HepG2 (cell line): ENCODE measurements around the gene ZNF384. TPM values are rescaled to one million over a fixed set of nuclear protein-coding genes. Genes with fewer than 3 reads are reported as not detected.
A peak's percentile ranks its signal among the peaks of the same experiment; 100 is the strongest.
"Not testable (repeated sequence)": the region's sequence is repeated elsewhere in the genome, so short reads cannot be mapped to it uniquely, and the experiment has no call there.

Source experiments
- ATAC-seq: fragments of 200-7000 bp; cut with Tn5 transposase; 3 replicates; pipeline ENCODE4 v1.9.1; 2020; ENCODE audit warnings: mild to moderate bottlenecking, moderate library complexity
- BruUV-seq: library from RNA; stranded (reverse); fragments of 400-500 nt; replicated peaks from 2 replicates; lab custom pipeline; 2021; lab: Mats Ljungman, UMichigan
- CTCF ChIA-PET: fragments of 300-600 bp; formaldehyde crosslinking; extraction: SDS; loops from one replicate; lab custom pipeline; 2021; ENCODE audit warnings: low total read pairs, inconsistent platforms, low intra/inter-chr PET ratio; lab: Yijun Ruan, JAX
- POLR2A ChIA-PET: fragments of 350-600 bp; sonication (Branson Sonifier 250); formaldehyde crosslinking; loops from one replicate; lab custom pipeline; 2020; ENCODE audit warnings: antibody characterized with exemption, inconsistent platforms; lab: Yijun Ruan, JAX
- DNase-seq: peaks from one replicate; pipeline ENCODE4 v3.0.0-alpha.2; 2015; ENCODE audit warnings: low spot score
- FAIRE-seq: peaks from 3 replicates; lab custom pipeline; 2011; peaks lifted over from hg19 to GRCh38; lab: Jason Lieb, UNC
- H2AFZ ChIP-seq: one replicate; pipeline ENCODE4 v1.6.1; 2011; ENCODE audit warnings: low read length, inconsistent platforms
- H3K27ac ChIP-seq: fragments of 300-600 bp; 3 replicates; pipeline ENCODE4 v1.8.0; 2011; ENCODE audit warnings: mixed run types, mild to moderate bottlenecking, mixed read lengths, low read length, inconsistent platforms; ENCODE audit not compliant: insufficient read depth; ENCODE audit errors: extremely low read length
- H3K27me3 ChIP-seq, 2 experiments: fragments of 200-600 bp in 1 of 2; 2 replicates in 1 of 2; 3 replicates in 1 of 2; pipeline versions ENCODE4 v1.6.0 to v1.8.0; 2011; ENCODE audit warnings: low read length in 2 of 2, mild to moderate bottlenecking in 2 of 2, moderate library complexity in 2 of 2, inconsistent platforms in 1 of 2; ENCODE audit not compliant: insufficient read depth in 2 of 2, control insufficient read depth in 1 of 2
- H3K36me3 ChIP-seq, 2 experiments: fragments of 200-600 bp in 1 of 2; replicated peaks in 1 of 2; 2 replicates in 1 of 2; 3 replicates in 1 of 2; pipeline versions ENCODE4 v1.5.1 to v1.8.0; 2011; ENCODE audit warnings: low read length in 2 of 2, inconsistent platforms in 1 of 2; ENCODE audit not compliant: insufficient read depth in 2 of 2, control insufficient read depth in 1 of 2
- H3K4me1 ChIP-seq: 2 replicates; pipeline ENCODE4 v1.5.1; 2012; ENCODE audit warnings: low read length, inconsistent platforms; ENCODE audit not compliant: insufficient read depth
- H3K4me2 ChIP-seq: 2 replicates; pipeline ENCODE4 v1.6.0; 2011; ENCODE audit warnings: low read depth, low read length, inconsistent platforms
- H3K4me3 ChIP-seq, 3 experiments: fragments of 200-600 bp in 1 of 3; sonication (generic), shearing (Covaris generic) in 1 of 3; replicated peaks in 1 of 3; 2 replicates each; pipeline ENCODE4 v1.5.1; 2011 to 2016; ENCODE audit warnings: low read length in 3 of 3, inconsistent platforms in 2 of 3, low read depth in 2 of 3, mild to moderate bottlenecking in 2 of 3, control low read depth in 1 of 3, mixed read lengths in 1 of 3; ENCODE audit not compliant: insufficient read depth in 1 of 3
- H3K79me2 ChIP-seq: one replicate; pipeline ENCODE4 v1.6.1; 2011; ENCODE audit warnings: low read length, inconsistent platforms; ENCODE audit not compliant: insufficient read depth
- H3K9ac ChIP-seq: 2 replicates; pipeline ENCODE4 v1.6.0; 2011; ENCODE audit warnings: mild to moderate bottlenecking, low read depth, low read length, inconsistent platforms; ENCODE audit not compliant: insufficient read depth
- H3K9me3 ChIP-seq: 2 replicates; pipeline ENCODE4 v1.5.1; 2012; ENCODE audit warnings: mild to moderate bottlenecking, low read length
- H4K20me1 ChIP-seq: 2 replicates; pipeline ENCODE4 v1.6.0; 2011; ENCODE audit warnings: inconsistent platforms, mild to moderate bottlenecking, low read length, moderate library complexity; ENCODE audit not compliant: insufficient read depth
- AKAP8 ChIP-seq: sonication (generic); formaldehyde crosslinking; IDR thresholded peaks from 2 replicates; pipeline ENCODE4 v1.5.1; 2020; ENCODE audit warnings: mild to moderate bottlenecking, missing genetic modification reagents
- ESRRA ChIP-seq: sonication (generic); formaldehyde crosslinking; IDR thresholded peaks from 2 replicates; pipeline ENCODE4 v1.5.1; 2020; ENCODE audit warnings: mild to moderate bottlenecking, low read depth, missing genetic modification reagents
- POLR2AphosphoS5 ChIP-seq: IDR thresholded peaks from 2 replicates; pipeline ENCODE4 v1.6.1; 2012; ENCODE audit warnings: low read depth, low read length
- POLR2G ChIP-seq: fragments of 200-400 bp; formaldehyde crosslinking; IDR thresholded peaks from 2 replicates; pipeline ENCODE4 v1.6.1; 2018; ENCODE audit warnings: mild to moderate bottlenecking, low read depth, low read length, moderate library complexity
- SAP130 ChIP-seq: IDR thresholded peaks from 2 replicates; pipeline ENCODE4 v1.6.1; 2016; ENCODE audit warnings: low read depth
- SOX13 ChIP-seq, 3 experiments: fragments of 450-650 bp in 1 of 3; sonication (generic) in 1 of 3; formaldehyde crosslinking in 1 of 3; IDR thresholded peaks in 2 of 3; conservative IDR thresholded peaks in 1 of 3; 2 replicates each; pipeline versions ENCODE4 v1.5.0 to v1.6.1; 2016 to 2020; ENCODE audit warnings: antibody characterized with exemption in 1 of 3, mild to moderate bottlenecking in 1 of 3, missing compliant biosample characterization in 1 of 3, missing genetic modification reagents in 1 of 3, moderate library complexity in 1 of 3
- ZNF354B ChIP-seq: sonication (generic); formaldehyde crosslinking; IDR thresholded peaks from 2 replicates; pipeline ENCODE4 v1.8.0; 2022; ENCODE audit warnings: mild to moderate bottlenecking, missing genetic modification reagents
- WGBS: methylation state at CpG from one replicate; pipeline ENCODE4 v1.1.6; 2017; ENCODE audit warnings: low lambda C conversion rate; 5-methylcytosine and 5-hydroxymethylcytosine counted together
- in situ Hi-C: cut with HindIII; loops from 2 replicates; pipeline ENCODE4 v1.10.0; 2017; ENCODE audit warnings: low pct_unique_long_range_greater_than_20kb; ENCODE audit not compliant: extremely low pct_ligation_motif_present
- intact Hi-C: fragments of 100-400 bp; cut with micrococcal nuclease; formaldehyde crosslinking; loops from one replicate; pipeline ENCODE4 v1.10.0; 2022; ENCODE audit not compliant: unreplicated experiment
- polyA plus RNA-seq, 8 experiments: library from polyadenylated mRNA; depleted of rRNA in 3 of 8; stranded (reverse) in 7 of 8; unstranded in 1 of 8; fragments of >200 nt; fragmentation: Illumina TruSeq in 4 of 8; extraction: Trizol in 4 of 8; gene quantifications; 2 replicates each; pipeline versions ENCODE4 v1.2.1 to v1.2.3, GENCODE V29; 2011 to 2016; ENCODE audit warnings: low read depth in 4 of 8, missing spikeins in 1 of 8, mixed read lengths in 1 of 8; ENCODE audit not compliant: insufficient read depth in 1 of 8
- total RNA-seq, 5 experiments: library from RNA; depleted of rRNA; stranded (reverse); fragments of >200 nt; fragmentation: Illumina TruSeq; extraction: Trizol; gene quantifications; 2 replicates each; pipeline ENCODE4 v1.2.3, GENCODE V29; 2016; ENCODE audit warnings: low read depth in 1 of 5
- TF ChIP-seq, protein P1 (sequence below): IDR thresholded peaks from 2 replicates; pipeline ENCODE4 v1.6.1; 2018; ENCODE audit warnings: missing genetic modification reagents, mild to moderate bottlenecking, missing compliant biosample characterization

ZNF384 gene
- total and polyA plus RNA-seq, 2 of the 13 experiments (the other 11 are each of a cell fraction or from before 2014, with no cell fraction given): 23.6 to 55.3 TPM

DNA sequence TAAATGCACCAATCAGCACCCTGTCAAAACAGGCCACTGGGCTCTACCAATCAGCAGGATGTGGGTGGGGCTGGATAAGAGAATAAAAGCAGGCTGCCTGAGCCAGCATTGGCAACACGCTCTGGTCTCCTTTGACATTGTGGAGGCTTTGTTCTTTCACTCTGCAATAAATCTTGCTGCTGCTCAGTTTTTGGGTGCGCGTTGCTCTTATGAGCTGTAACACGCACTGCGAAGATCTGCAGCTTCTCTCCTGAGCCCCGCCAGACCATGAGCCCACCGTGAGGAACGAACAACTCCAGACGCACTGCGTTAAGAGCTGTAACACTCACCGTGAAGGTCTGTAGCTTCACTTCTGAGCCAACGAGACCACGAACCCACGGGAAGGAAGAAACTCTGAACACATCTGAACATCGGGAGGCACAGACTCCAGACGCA is 19.8 kb upstream of the ZNF384 start (continued):
- TF ChIP-seq SAP130 (no peak), POLR2G (0 out of 2 replicates have a peak, but pooled peaks have one; percentile 24), ESRRA (no peak), POLR2AphosphoS5 (peak; percentile 32; the same call in 1 of the 2 replicates), ZNF354B (CRISPR knock-in tag) (no peak), SOX13 (IDR thresholded peaks at IDR 0.05) (no peak), SOX13 (CRISPR knock-in tag; conservative IDR thresholded peaks at IDR 0.05 in 1 of 2, IDR thresholded peaks at IDR 0.05 in 1 of 2) (no peak), AKAP8 (CRISPR knock-in tag) (no peak)
- TF ChIP-seq, protein P1, sequence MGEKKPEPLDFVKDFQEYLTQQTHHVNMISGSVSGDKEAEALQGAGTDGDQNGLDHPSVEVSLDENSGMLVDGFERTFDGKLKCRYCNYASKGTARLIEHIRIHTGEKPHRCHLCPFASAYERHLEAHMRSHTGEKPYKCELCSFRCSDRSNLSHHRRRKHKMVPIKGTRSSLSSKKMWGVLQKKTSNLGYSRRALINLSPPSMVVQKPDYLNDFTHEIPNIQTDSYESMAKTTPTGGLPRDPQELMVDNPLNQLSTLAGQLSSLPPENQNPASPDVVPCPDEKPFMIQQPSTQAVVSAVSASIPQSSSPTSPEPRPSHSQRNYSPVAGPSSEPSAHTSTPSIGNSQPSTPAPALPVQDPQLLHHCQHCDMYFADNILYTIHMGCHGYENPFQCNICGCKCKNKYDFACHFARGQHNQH (CRISPR knock-in tag): no peak

DNA sequence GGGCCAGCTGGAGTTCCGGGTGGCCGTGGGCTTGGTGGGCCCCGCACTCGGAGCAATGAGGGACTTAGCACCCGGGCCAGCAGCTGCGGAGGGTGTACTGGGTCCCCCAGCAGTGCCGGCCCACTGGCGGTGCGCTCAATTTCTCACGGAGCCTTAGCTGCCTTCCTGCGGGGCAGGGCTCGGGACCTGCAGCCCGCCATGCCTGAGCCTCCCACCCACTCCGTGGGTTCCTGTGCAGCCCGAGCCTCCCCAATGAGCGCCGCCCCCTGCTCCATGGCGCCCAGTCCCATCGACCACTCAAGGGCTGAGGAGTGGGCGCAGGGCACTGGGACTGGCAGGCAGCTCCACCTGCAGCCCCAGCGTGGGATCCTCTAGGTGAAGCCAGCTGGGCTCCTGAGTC is 19.2 kb upstream of the ZNF384 start:
- CTCF ChIA-PET, H3K9me3 ChIP-seq, in situ Hi-C loops, H3K9ac ChIP-seq, H2AFZ ChIP-seq, ATAC-seq, H3K27ac ChIP-seq, H4K20me1 ChIP-seq, DNase-seq, H3K27me3 ChIP-seq, H3K79me2 ChIP-seq, BruUV-seq, FAIRE-seq, H3K4me3 ChIP-seq, intact Hi-C loops, H3K4me1 ChIP-seq, H3K36me3 ChIP-seq, H3K4me2 ChIP-seq: not testable (repeated sequence)
- POLR2A ChIA-PET: interaction anchor here (2.6 kb wide), 1 partner anchor 15 kb away, joined by 9 read pairs; the partner anchor contains the start of gene COPS7A
- WGBS: no CpG with 5 or more reads among the region's 21 CpGs
